ENCODE measurements around the gene NUDT4. TPM values are rescaled to one million over a fixed set of nuclear protein-coding genes. Genes with fewer than 3 reads are reported as not detected.
"Not testable (repeated sequence)": the region's sequence is repeated elsewhere in the genome, so short reads cannot be mapped to it uniquely, and the experiment has no call there.

NUDT4 gene
- total RNA-seq, 1 donor from 2014 or later = 41.0 TPM

DNA sequence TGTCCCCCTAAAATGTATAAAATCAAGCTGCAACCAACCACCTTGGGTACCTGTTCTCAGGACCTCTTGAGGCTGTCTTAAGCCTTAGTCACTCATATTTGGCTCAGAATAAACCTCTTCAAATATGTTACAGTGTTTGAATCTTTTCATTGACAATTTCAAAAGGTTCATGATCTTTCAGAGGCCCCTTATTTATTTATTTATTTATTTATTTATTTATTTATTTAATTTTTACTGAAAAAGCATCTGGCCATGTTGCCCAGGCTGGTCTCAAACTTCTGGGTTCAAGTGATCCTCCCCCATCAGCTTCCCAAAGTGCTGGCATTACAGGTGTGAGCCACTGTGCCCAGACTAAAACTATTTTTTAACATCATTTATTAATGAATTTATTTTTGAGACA is 8.2 kb upstream of the NUDT4 start:
- no peak for DNase-seq (ENCODE audit: low spot score in 2 of 2, unreplicated experiment in 2 of 2)
- H3K4me1 Mint-ChIP-seq = peaks cover 20% of the 10 kb centered on the region
- TF ChIP-seq, protein P1, sequence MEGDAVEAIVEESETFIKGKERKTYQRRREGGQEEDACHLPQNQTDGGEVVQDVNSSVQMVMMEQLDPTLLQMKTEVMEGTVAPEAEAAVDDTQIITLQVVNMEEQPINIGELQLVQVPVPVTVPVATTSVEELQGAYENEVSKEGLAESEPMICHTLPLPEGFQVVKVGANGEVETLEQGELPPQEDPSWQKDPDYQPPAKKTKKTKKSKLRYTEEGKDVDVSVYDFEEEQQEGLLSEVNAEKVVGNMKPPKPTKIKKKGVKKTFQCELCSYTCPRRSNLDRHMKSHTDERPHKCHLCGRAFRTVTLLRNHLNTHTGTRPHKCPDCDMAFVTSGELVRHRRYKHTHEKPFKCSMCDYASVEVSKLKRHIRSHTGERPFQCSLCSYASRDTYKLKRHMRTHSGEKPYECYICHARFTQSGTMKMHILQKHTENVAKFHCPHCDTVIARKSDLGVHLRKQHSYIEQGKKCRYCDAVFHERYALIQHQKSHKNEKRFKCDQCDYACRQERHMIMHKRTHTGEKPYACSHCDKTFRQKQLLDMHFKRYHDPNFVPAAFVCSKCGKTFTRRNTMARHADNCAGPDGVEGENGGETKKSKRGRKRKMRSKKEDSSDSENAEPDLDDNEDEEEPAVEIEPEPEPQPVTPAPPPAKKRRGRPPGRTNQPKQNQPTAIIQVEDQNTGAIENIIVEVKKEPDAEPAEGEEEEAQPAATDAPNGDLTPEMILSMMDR (IDR thresholded peaks at IDR 0.05; ENCODE audit: unreplicated experiment) = no peak
- no peaks in the 10 kb centered on the region for H3K27me3 Mint-ChIP-seq (ENCODE audit: low read depth)
- no peaks in the 10 kb centered on the region for H3K9me3 Mint-ChIP-seq
- H3K4me3 Mint-ChIP-seq = no peak overlapping the region
- H3K36me3 Mint-ChIP-seq = no peaks in the 10 kb centered on the region
- H3K27ac Mint-ChIP-seq = no peak overlapping the region

DNA sequence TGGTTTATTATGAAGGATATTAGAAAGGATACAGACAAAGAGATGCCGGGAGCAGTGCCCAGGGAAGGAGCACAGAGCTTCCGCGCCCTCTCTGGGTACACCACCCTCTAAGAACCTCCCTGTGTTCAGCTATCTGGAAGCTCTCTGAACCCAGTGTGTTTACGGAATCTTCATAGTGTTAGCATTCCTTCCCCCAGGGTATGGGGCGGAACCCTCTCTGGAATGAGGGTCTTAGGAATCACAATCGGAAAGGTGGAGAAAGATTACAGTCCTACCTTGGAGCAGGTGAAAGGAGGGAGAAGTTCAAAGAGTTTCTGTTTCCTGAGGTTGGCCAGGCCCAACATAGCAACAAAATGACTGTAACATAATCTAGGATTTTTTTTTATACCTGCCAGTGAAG is 6.8 kb upstream of the NUDT4 start:
- peak overlapping the region; percentile 40 for H3K27ac Mint-ChIP-seq
- no peak overlapping the region for H3K4me3 Mint-ChIP-seq
- no peaks in the 10 kb centered on the region for H3K27me3 Mint-ChIP-seq (ENCODE audit: low read depth)
- TF ChIP-seq, protein P1 (IDR thresholded peaks at IDR 0.05; ENCODE audit: unreplicated experiment) = no peak
- peaks cover 28% of the 10 kb centered on the region for H3K4me1 Mint-ChIP-seq
- no peaks in the 10 kb centered on the region for H3K9me3 Mint-ChIP-seq
- no peaks in the 10 kb centered on the region for H3K36me3 Mint-ChIP-seq
- no peak for DNase-seq (ENCODE audit: low spot score in 2 of 2, unreplicated experiment in 2 of 2)

DNA sequence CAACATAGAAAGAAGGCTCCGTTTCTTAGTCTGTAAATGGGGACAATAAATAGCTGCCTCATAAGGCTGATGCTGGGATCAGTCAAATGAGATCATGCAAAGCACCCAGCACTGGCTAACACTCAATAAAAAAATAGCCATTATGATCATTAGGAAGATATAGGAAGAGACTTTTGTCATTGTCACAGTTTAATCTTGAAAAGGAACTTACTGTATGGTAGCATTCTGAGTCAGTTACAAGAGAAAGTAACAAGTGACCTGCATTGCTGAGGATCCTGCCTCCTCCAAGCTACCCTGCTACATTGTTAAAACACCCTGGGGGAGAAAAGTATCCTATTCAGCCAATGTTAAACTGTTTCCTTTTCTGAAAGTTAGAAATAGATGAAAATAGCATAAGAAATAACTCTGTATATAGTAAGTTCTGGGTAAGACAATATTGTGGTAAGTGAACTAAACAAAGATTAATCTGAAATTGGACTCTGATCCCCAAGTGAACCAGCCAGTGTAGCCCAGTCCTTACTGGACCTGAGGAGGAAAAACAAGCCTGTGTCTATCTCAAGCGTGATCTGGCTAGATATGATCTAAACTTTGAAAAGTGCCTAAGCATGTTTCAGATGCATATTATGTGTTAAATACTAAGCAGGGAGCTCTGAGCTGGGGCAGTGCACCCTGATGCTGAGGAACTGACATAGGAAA is 3.6 kb upstream of the NUDT4 start:
- Mint-ChIP-seq H3K36me3 (no peaks in the 10 kb centered on the region), H3K27ac (peak overlapping the region; percentile 49), H3K27me3 (ENCODE audit: low read depth) (no peaks in the 10 kb centered on the region), H3K4me1 (peaks cover 40% of the 10 kb centered on the region), H3K9me3 (no peaks in the 10 kb centered on the region), H3K4me3 (no peak overlapping the region)
- no peak for DNase-seq (ENCODE audit: low spot score in 2 of 2, unreplicated experiment in 2 of 2)
- TF ChIP-seq, protein P1 (IDR thresholded peaks at IDR 0.05; ENCODE audit: unreplicated experiment) = no peak

- DNase-seq (ENCODE audit: low spot score in 2 of 2, unreplicated experiment in 2 of 2) = no peak
- Mint-ChIP-seq H3K4me1 (peaks cover 52% of the 10 kb centered on the region), H3K4me3 (peak overlapping the region; percentile 73), H3K36me3 (no peaks in the 10 kb centered on the region), H3K27ac (peak overlapping the region; percentile 94), H3K27me3 (ENCODE audit: low read depth) (no peaks in the 10 kb centered on the region), H3K9me3 (no peaks in the 10 kb centered on the region)
- TF ChIP-seq, protein P1 (IDR thresholded peaks at IDR 0.05; ENCODE audit: unreplicated experiment) = no peak
Measured at GRCh38 chr12:93375906-93376305, 1.8 kb upstream of the NUDT4 start.

GRCh38 chr12:93376436-93377251 is 1.1 kb upstream of the NUDT4 start:
- Mint-ChIP-seq H3K4me1 (peaks cover 56% of the 10 kb centered on the region), H3K36me3 (no peaks in the 10 kb centered on the region), H3K4me3 (peak overlapping the region; percentile 73), H3K27ac (peak overlapping the region; percentile 94), H3K9me3 (no peaks in the 10 kb centered on the region), H3K27me3 (ENCODE audit: low read depth) (no peaks in the 10 kb centered on the region)
- TF ChIP-seq, protein P1 (IDR thresholded peaks at IDR 0.05; ENCODE audit: unreplicated experiment) = no peak
- DNase-seq (ENCODE audit: low spot score in 2 of 2, unreplicated experiment in 2 of 2) = no peak

GRCh38 chr12:93378196-93378997 is 672 bp downstream of the NUDT4 start:
- H3K36me3 Mint-ChIP-seq; H3K9me3 Mint-ChIP-seq; H3K27me3 Mint-ChIP-seq (ENCODE audit: low read depth): not testable (repeated sequence)
- peaks cover 56% of the 10 kb centered on the region for H3K4me1 Mint-ChIP-seq
- H3K27ac Mint-ChIP-seq = peak overlapping the region; percentile 99
- H3K4me3 Mint-ChIP-seq = peak overlapping the region; percentile 100
- DNase-seq (ENCODE audit: low spot score in 2 of 2, unreplicated experiment in 2 of 2) = peak in 1 of 2 experiments; percentile 58
